Mucosa of rectum (tissue), 2 donors: Measurements from ENCODE around the gene CRELD2.
A peak's percentile ranks its signal among the peaks of the same experiment; 100 is the strongest.

Experiments
- H3K27ac ChIP-seq, 2 donors: one replicate each; pipeline ENCODE4 v1.7.0; 2013; ENCODE audit warnings: inconsistent platforms in 2 of 2, low read depth in 2 of 2, low read length in 2 of 2
- H3K27me3 ChIP-seq, 2 donors: one replicate each; pipeline ENCODE4 v1.7.0; 2013; ENCODE audit warnings: low read length in 2 of 2; ENCODE audit not compliant: control insufficient read depth in 2 of 2, insufficient read depth in 2 of 2
- H3K36me3 ChIP-seq, 2 donors: one replicate each; pipeline ENCODE4 v1.7.0; 2013; ENCODE audit warnings: low read length in 2 of 2; ENCODE audit not compliant: control insufficient read depth in 2 of 2, insufficient read depth in 2 of 2
- H3K4me1 ChIP-seq, 2 donors: one replicate each; pipeline ENCODE4 v1.7.0; 2013; ENCODE audit warnings: low read length in 2 of 2, mild to moderate bottlenecking in 1 of 2; ENCODE audit not compliant: control insufficient read depth in 2 of 2, insufficient read depth in 2 of 2
- H3K4me3 ChIP-seq, 2 donors: one replicate each; pipeline ENCODE4 v1.7.0; 2013; ENCODE audit warnings: low read length in 2 of 2
- H3K9ac ChIP-seq, 2 donors: one replicate each; pipeline ENCODE4 v1.7.0; 2013; ENCODE audit warnings: low read length in 2 of 2, low read depth in 1 of 2, mild to moderate bottlenecking in 1 of 2
- H3K9me3 ChIP-seq, 2 donors: one replicate each; pipeline ENCODE4 v1.7.0; 2013; ENCODE audit warnings: low read length in 2 of 2; ENCODE audit not compliant: control insufficient read depth in 2 of 2
- donor health status: healthy.
- donor health status: Normal muscosa, but diverticular disease.

Gene CRELD2

GRCh38 chr22:49957826-49958365 lies 39.5 kb downstream of the CRELD2 start:
- Histone ChIP-seq H3K9ac (peak overlapping the region in 1 of 2 donors; percentile 92), H3K36me3 (peaks cover 2 to 11% of the 10 kb centered on the region in 2 donors), H3K9me3 (no peaks in the 10 kb centered on the region), H3K27ac (no peak overlapping the region), H3K4me1 (peaks cover 22 to 37% of the 10 kb centered on the region in 2 donors), H3K27me3 (no peaks in the 10 kb centered on the region), H3K4me3 (no peak overlapping the region)

- H3K4me3 ChIP-seq: no peak overlapping the region
- H3K9ac ChIP-seq: peak overlapping the region in 1 of 2 donors; percentile 92
- peaks cover 23 to 40% of the 10 kb centered on the region in 2 donors for H3K4me1 ChIP-seq
- H3K9me3 ChIP-seq: no peaks in the 10 kb centered on the region
- no peak overlapping the region for H3K27ac ChIP-seq
- H3K36me3 ChIP-seq: peaks cover 8 to 16% of the 10 kb centered on the region in 2 donors
- no peaks in the 10 kb centered on the region for H3K27me3 ChIP-seq
These were observed 40.0 kb downstream of the CRELD2 start for GRCh38 chr22:49958366-49958921.

DNA sequence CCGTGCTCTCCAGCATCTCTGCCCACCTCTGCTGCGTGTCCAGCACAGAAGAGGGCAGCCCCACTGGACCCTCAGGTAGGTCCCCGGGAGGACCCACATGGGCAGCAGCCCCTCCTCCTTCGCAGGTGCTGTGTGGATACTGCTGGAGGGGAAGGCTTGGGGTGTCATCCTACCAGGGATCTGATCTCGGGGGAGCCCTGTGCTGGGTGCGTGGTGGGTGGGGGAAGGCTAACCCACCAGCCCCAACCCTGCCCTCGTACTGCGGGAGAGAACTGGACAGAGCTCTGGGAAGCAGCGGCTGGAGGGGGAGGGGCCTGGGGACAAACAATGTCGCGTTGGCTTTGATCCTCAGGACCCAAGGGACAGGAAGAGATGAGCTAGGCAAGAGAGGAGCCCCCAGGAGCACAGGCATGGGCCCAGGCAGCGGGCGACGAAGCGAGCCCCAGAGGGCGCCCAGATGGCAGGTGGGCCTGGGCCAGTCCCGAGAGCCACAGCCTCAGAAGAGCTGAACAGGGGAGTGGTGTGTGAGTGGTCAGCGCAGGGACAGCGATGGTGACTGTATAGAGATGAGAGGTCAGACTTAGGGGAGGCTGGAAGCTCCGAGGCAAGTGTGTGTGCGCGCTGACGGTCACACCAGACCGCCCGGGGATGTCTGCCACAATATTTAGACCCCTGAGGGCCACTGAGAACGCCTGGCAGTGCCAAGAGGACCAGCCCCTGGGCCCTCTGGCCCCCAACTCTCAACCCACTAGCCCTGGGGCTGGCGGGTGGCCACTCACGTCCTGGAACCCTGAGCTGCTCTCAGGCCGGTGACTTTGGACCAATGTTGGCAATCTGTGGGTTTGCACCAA lies 40.7 kb downstream of the CRELD2 start:
- H3K27ac ChIP-seq: peak overlapping the region; percentile 94 to 97
- peak overlapping the region; percentile 88 to 92 for H3K9ac ChIP-seq

DNA sequence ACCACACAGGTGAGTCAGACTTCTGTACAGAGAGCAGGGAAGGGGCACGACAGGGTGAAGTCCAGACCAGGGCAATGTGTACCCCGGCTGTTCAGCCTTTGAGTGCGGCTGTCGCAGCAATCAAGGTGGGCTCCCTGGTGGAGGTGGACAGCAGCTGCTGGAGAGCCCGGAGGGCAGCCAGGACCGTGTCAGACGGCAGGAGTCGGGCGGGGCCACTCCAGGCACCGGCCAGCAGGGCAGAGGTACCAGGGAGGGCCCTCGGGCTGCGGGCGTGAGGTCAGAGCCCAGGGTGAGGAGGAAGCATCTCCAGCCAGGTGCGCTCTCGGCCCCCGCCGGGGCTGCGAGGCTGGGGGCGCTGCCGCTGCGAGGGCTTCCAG lies 41.3 kb downstream of the CRELD2 start:
- no peaks in the 10 kb centered on the region for H3K27me3 ChIP-seq
- peaks cover 30 to 39% of the 10 kb centered on the region in 2 donors for H3K4me1 ChIP-seq
- peak overlapping the region; percentile 94 to 97 for H3K27ac ChIP-seq
- peak overlapping the region; percentile 88 to 92 for H3K9ac ChIP-seq
- no peaks in the 10 kb centered on the region for H3K9me3 ChIP-seq
- peaks cover 21 to 26% of the 10 kb centered on the region in 2 donors for H3K36me3 ChIP-seq
- H3K4me3 ChIP-seq: peak overlapping the region; percentile 73 to 82

More for the DNA sequence above, 40.7 kb downstream of the CRELD2 start:
- H3K27me3 ChIP-seq: no peaks in the 10 kb centered on the region
- H3K4me3 ChIP-seq: peak overlapping the region; percentile 73 to 82
- peaks cover 15 to 23% of the 10 kb centered on the region in 2 donors for H3K36me3 ChIP-seq
- H3K9me3 ChIP-seq: no peaks in the 10 kb centered on the region
- peaks cover 29 to 41% of the 10 kb centered on the region in 2 donors for H3K4me1 ChIP-seq

GRCh38 chr22:49960159-49961004 lies 41.9 kb downstream of the CRELD2 start, which contains the start of gene PIM3:
Gene PIM3 (plus strand): TSS chr22:49960772. CDS start chr22:49960948, 176 bp downstream.
- Histone ChIP-seq H3K9me3 (no peaks in the 10 kb centered on the region), H3K27me3 (no peaks in the 10 kb centered on the region), H3K36me3 (peaks cover 21 to 26% of the 10 kb centered on the region in 2 donors), H3K4me3 (peak within 1 kb of the TSS; percentile 85 to 95), H3K27ac (peak within 1 kb of the TSS; percentile 94 to 97), H3K4me1 (peaks cover 30 to 39% of the 10 kb centered on the region in 2 donors), H3K9ac (peak within 1 kb of the TSS; percentile 88 to 92)

DNA sequence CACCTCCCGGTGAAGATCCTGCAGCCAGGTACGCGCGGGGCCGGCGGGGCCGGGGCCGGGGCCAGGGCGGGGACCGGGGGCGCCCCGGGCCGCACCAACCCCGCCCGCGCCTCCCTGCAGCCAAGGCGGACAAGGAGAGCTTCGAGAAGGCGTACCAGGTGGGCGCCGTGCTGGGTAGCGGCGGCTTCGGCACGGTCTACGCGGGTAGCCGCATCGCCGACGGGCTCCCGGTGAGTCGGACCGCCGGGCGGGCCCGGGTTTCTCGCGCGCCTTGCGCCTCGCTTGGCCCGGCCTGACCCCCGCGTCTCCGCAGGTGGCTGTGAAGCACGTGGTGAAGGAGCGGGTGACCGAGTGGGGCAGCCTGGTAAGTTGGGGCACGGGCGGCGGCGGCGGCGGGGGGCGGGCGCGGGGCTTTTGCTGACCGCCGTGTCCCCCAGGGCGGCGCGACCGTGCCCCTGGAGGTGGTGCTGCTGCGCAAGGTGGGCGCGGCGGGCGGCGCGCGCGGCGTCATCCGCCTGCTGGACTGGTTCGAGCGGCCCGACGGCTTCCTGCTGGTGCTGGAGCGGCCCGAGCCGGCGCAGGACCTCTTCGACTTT lies 42.7 kb downstream of the CRELD2 start:
- Histone ChIP-seq H3K4me3 (peak overlapping the region; percentile 85 to 95), H3K9me3 (no peaks in the 10 kb centered on the region), H3K9ac (peak overlapping the region; percentile 83 to 92), H3K27me3 (no peaks in the 10 kb centered on the region), H3K4me1 (peaks cover 31 to 41% of the 10 kb centered on the region in 2 donors), H3K36me3 (peaks cover 21 to 26% of the 10 kb centered on the region in 2 donors), H3K27ac (peak overlapping the region; percentile 94 to 97)

GRCh38 chr22:49961601-49962011 lies 43.2 kb downstream of the CRELD2 start:
- Histone ChIP-seq H3K4me3 (peak overlapping the region; percentile 85 to 95), H3K27ac (peak overlapping the region; percentile 94 to 97), H3K9me3 (no peaks in the 10 kb centered on the region), H3K9ac (peak overlapping the region; percentile 83 to 92), H3K36me3 (peaks cover 21 to 26% of the 10 kb centered on the region in 2 donors), H3K4me1 (peaks cover 35 to 46% of the 10 kb centered on the region in 2 donors), H3K27me3 (no peaks in the 10 kb centered on the region)

GRCh38 chr22:49962012-49962750 lies 43.7 kb downstream of the CRELD2 start:
- H3K4me1 ChIP-seq: peaks cover 38 to 46% of the 10 kb centered on the region in 2 donors
- no peaks in the 10 kb centered on the region for H3K27me3 ChIP-seq
- peak overlapping the region; percentile 83 to 92 for H3K9ac ChIP-seq
- peak overlapping the region; percentile 94 to 97 for H3K27ac ChIP-seq
- H3K4me3 ChIP-seq: peak overlapping the region; percentile 85 to 95
- no peaks in the 10 kb centered on the region for H3K9me3 ChIP-seq
- H3K36me3 ChIP-seq: peaks cover 21 to 26% of the 10 kb centered on the region in 2 donors
